H1 (cell line): ENCODE results near the gene CACNA1G. TPM values are rescaled to one million over a fixed set of nuclear protein-coding genes. Genes with fewer than 3 reads are reported as not detected.
A peak's percentile ranks its signal among the peaks of the same experiment; 100 is the strongest.

ENCODE experiments used
- CTCF ChIA-PET: fragments of 300-600 bp; sonication (Branson Sonifier 250); formaldehyde crosslinking; loops from one replicate; lab custom pipeline; 2021; ENCODE audit not compliant: partially characterized antibody; lab: Charles Lee
- POLR2A ChIA-PET: fragments of 300-600 bp; sonication (Branson Sonifier 250); formaldehyde crosslinking; loops from one replicate; lab custom pipeline; 2021; ENCODE audit warnings: inconsistent platforms; ENCODE audit not compliant: partially characterized antibody; lab: Charles Lee
- DNase-seq, 2 experiments: peaks; one replicate each; pipeline versions ENCODE4 v3.0.0 to v3.0.0-alpha.2; 2010 to 2022; ENCODE audit warnings: low spot score in 2 of 2, low read depth in 1 of 2, mixed read lengths in 1 of 2
- FAIRE-seq: peaks from 2 replicates; lab custom pipeline; 2011; peaks lifted over from hg19 to GRCh38; lab: Jason Lieb, UNC
- H2AFZ ChIP-seq: 2 replicates; pipeline ENCODE4 v1.8.1; 2012; ENCODE audit warnings: low read length, inconsistent platforms
- H2AK5ac ChIP-seq: 2 replicates; pipeline ENCODE4 v1.6.1; 2013; ENCODE audit warnings: low read depth, low read length
- H2BK120ac ChIP-seq: replicated peaks from 2 replicates; pipeline ENCODE3; 2013; ENCODE audit warnings: low read depth, low read length, inconsistent platforms
- H2BK12ac ChIP-seq: 2 replicates; pipeline ENCODE4 v1.6.1; 2013; ENCODE audit warnings: low read depth, low read length
- H2BK15ac ChIP-seq: 2 replicates; pipeline ENCODE4 v1.6.1; 2013; ENCODE audit warnings: low read length
- H2BK20ac ChIP-seq: 2 replicates; pipeline ENCODE4 v1.6.1; 2013; ENCODE audit warnings: low read length
- H2BK5ac ChIP-seq: 2 replicates; pipeline ENCODE4 v1.6.1; 2013; ENCODE audit warnings: low read depth, low read length
- H3K14ac ChIP-seq: 2 replicates; pipeline ENCODE4 v1.6.1; 2013; ENCODE audit warnings: inconsistent platforms; ENCODE audit not compliant: insufficient read length
- H3K18ac ChIP-seq: 2 replicates; pipeline ENCODE4 v1.6.1; 2013; ENCODE audit warnings: low read length; ENCODE audit errors: extremely low read depth
- H3K23ac ChIP-seq: 2 replicates; pipeline ENCODE4 v1.6.1; 2013; ENCODE audit warnings: inconsistent platforms; ENCODE audit not compliant: insufficient read length
- H3K23me2 ChIP-seq: 2 replicates; pipeline ENCODE4 v1.6.1; 2013; ENCODE audit warnings: low read depth, low read length
- H3K27ac ChIP-seq: 2 replicates; pipeline ENCODE4 v1.6.1; 2011; ENCODE audit warnings: low read depth, low read length, inconsistent platforms
- H3K27me3 ChIP-seq, 4 experiments: replicated peaks in 1 of 4; 1 replicate in 1 of 4; 2 replicates in 3 of 4; pipeline versions ENCODE4 v1.6.1 to v1.8.1; 2011 to 2013; ENCODE audit warnings: low read length in 3 of 4, mild to moderate bottlenecking in 3 of 4, inconsistent platforms in 2 of 4, mixed read lengths in 2 of 4, moderate library complexity in 1 of 4; ENCODE audit not compliant: control insufficient read depth in 3 of 4, insufficient read depth in 3 of 4; ENCODE audit errors: extremely low read depth in 1 of 4
- H3K36me3 ChIP-seq, 4 experiments: 2 replicates each; pipeline versions ENCODE4 v1.6.1 to v1.8.1; 2011 to 2013; ENCODE audit warnings: mild to moderate bottlenecking in 4 of 4, low read length in 3 of 4, moderate library complexity in 2 of 4, control low read depth in 1 of 4, inconsistent platforms in 1 of 4; ENCODE audit not compliant: insufficient read depth in 4 of 4, control insufficient read depth in 2 of 4
- H3K4ac ChIP-seq: replicated peaks from 2 replicates; pipeline ENCODE3; 2013; ENCODE audit warnings: low read length, low read depth, mixed read lengths, inconsistent platforms; ENCODE audit not compliant: insufficient read length
- H3K4me1 ChIP-seq, 4 experiments: replicated peaks in 1 of 4; 1 replicate in 1 of 4; 2 replicates in 3 of 4; pipeline versions ENCODE4 v1.6.1 to v1.8.1; 2011 to 2013; ENCODE audit warnings: low read length in 3 of 4, inconsistent platforms in 2 of 4, mixed read lengths in 1 of 4; ENCODE audit not compliant: insufficient read depth in 4 of 4, control insufficient read depth in 3 of 4
- H3K4me2 ChIP-seq, 2 experiments: 2 replicates each; pipeline versions ENCODE4 v1.6.1 to v1.8.1; 2011 to 2013; ENCODE audit warnings: low read depth in 2 of 2, low read length in 2 of 2, control low read depth in 1 of 2, inconsistent platforms in 1 of 2, mild to moderate bottlenecking in 1 of 2; ENCODE audit not compliant: insufficient read depth in 1 of 2
- H3K4me3 ChIP-seq, 4 experiments: fragments of 200-600, 300-600 bp in 1 of 4; sonication (generic), shearing (Covaris generic), sonication (Bioruptor Twin) in 1 of 4; 2 replicates each; pipeline versions ENCODE4 v1.5.1 to v1.8.1; 2011 to 2016; ENCODE audit warnings: low read length in 4 of 4, low read depth in 3 of 4, control low read depth in 2 of 4, inconsistent platforms in 2 of 4, mild to moderate bottlenecking in 2 of 4, mixed read lengths in 1 of 4, moderate library complexity in 1 of 4; ENCODE audit not compliant: insufficient read depth in 2 of 4; ENCODE audit errors: extremely low read depth in 1 of 4
- H3K56ac ChIP-seq: replicated peaks from 2 replicates; pipeline ENCODE3; 2013; ENCODE audit warnings: low read depth, mild to moderate bottlenecking, mixed read lengths, low read length, inconsistent platforms; ENCODE audit not compliant: insufficient read length
- H3K79me1 ChIP-seq: 2 replicates; pipeline ENCODE4 v1.6.1; 2013; ENCODE audit warnings: low read depth, low read length, control low read depth
- H3K79me2 ChIP-seq, 2 experiments: 2 replicates each; pipeline versions ENCODE4 v1.6.1 to v1.8.1; 2012 to 2013; ENCODE audit warnings: low read length in 2 of 2, mild to moderate bottlenecking in 2 of 2, inconsistent platforms in 1 of 2; ENCODE audit not compliant: insufficient read depth in 2 of 2, control insufficient read depth in 1 of 2
- H3K9ac ChIP-seq, 4 experiments: replicated peaks in 1 of 4; 1 replicate in 1 of 4; 2 replicates in 3 of 4; pipeline versions ENCODE4 v1.6.1 to v1.8.1; 2011 to 2013; ENCODE audit warnings: low read depth in 3 of 4, low read length in 3 of 4, control low read depth in 2 of 4, mild to moderate bottlenecking in 2 of 4, moderate library complexity in 2 of 4, inconsistent platforms in 1 of 4; ENCODE audit errors: extremely low read depth in 1 of 4
- H3K9me3 ChIP-seq, 2 experiments: 2 replicates each; pipeline versions ENCODE4 v1.6.1 to v1.8.1; 2012 to 2013; ENCODE audit warnings: mild to moderate bottlenecking in 2 of 2, moderate library complexity in 2 of 2, control low read depth in 1 of 2, inconsistent platforms in 1 of 2, low read depth in 1 of 2, low read length in 1 of 2, mixed read lengths in 1 of 2; ENCODE audit not compliant: insufficient read depth in 2 of 2
- H4K20me1 ChIP-seq, 2 experiments: replicated peaks in 1 of 2; 2 replicates each; pipeline versions ENCODE3 to v1.8.1; 2011 to 2013; ENCODE audit warnings: inconsistent platforms in 2 of 2, low read length in 2 of 2, mild to moderate bottlenecking in 1 of 2; ENCODE audit not compliant: insufficient read depth in 2 of 2, control insufficient read depth in 1 of 2
- H4K5ac ChIP-seq: 2 replicates; pipeline ENCODE4 v1.6.1; 2013; ENCODE audit warnings: low read length, low read depth, mixed read lengths, inconsistent platforms; ENCODE audit not compliant: insufficient read length
- H4K8ac ChIP-seq: 2 replicates; pipeline ENCODE4 v1.8.0; 2013; ENCODE audit warnings: mild to moderate bottlenecking, moderate library complexity, low read length, inconsistent platforms; ENCODE audit not compliant: insufficient read depth; ENCODE audit errors: extremely low read depth
- H4K91ac ChIP-seq: replicated peaks from 2 replicates; pipeline ENCODE3; 2013; ENCODE audit warnings: low read length, mixed read lengths, inconsistent platforms; ENCODE audit not compliant: insufficient read length
- CBX8 ChIP-seq: fragments of 300-800, 300-1000 bp; sonication (generic); IDR thresholded peaks from 2 replicates; pipeline ENCODE4 v1.7.1; 2016; ENCODE audit warnings: low read depth, low read length, borderline replicate concordance
- EGR1 ChIP-seq: IDR thresholded peaks from 2 replicates; pipeline ENCODE4 v1.6.1; 2011; ENCODE audit warnings: low read depth, low read length, borderline replicate concordance
- EP300 ChIP-seq, 2 experiments: IDR thresholded peaks; 1 replicate in 1 of 2; 2 replicates in 1 of 2; pipeline ENCODE4 v1.6.1; 2011 to 2012; ENCODE audit warnings: low read depth in 2 of 2, low read length in 2 of 2, mild to moderate bottlenecking in 2 of 2, borderline replicate concordance in 1 of 2, inconsistent platforms in 1 of 2, moderate library complexity in 1 of 2
- KDM5A ChIP-seq: fragments of 200-600 bp; IDR thresholded peaks from 2 replicates; pipeline ENCODE4 v1.7.1; 2012; ENCODE audit warnings: mild to moderate bottlenecking, low read length, inconsistent platforms, mixed read lengths
- NRF1 ChIP-seq: IDR thresholded peaks from 2 replicates; pipeline ENCODE4 v1.6.1; 2011; ENCODE audit warnings: mild to moderate bottlenecking, low read depth, low read length, improper control_type of control experiment
- POLR2A ChIP-seq, 2 experiments: IDR thresholded peaks; 1 replicate in 1 of 2; 2 replicates in 1 of 2; pipeline ENCODE4 v1.6.1; 2011; ENCODE audit warnings: low read depth in 2 of 2, low read length in 2 of 2, mild to moderate bottlenecking in 2 of 2; ENCODE audit errors: control extremely low read depth in 1 of 2
- RBBP5 ChIP-seq: IDR thresholded peaks from 2 replicates; pipeline ENCODE4 v1.7.1; 2012; ENCODE audit warnings: low read depth, mild to moderate bottlenecking, inconsistent platforms, low read length, moderate library complexity, borderline replicate concordance
- RFX5 ChIP-seq: IDR thresholded peaks from 2 replicates; pipeline ENCODE4 v1.6.1; 2011; ENCODE audit warnings: low read depth, low read length, improper control_type of control experiment, borderline replicate concordance
- SP1 ChIP-seq: IDR thresholded peaks from 2 replicates; pipeline ENCODE4 v1.6.1; 2011; ENCODE audit warnings: low read depth, low read length
- SP4 ChIP-seq: IDR thresholded peaks from 2 replicates; pipeline ENCODE4 v1.6.1; 2012; ENCODE audit warnings: low read length, inconsistent platforms
- TCF12 ChIP-seq: IDR thresholded peaks from 2 replicates; pipeline ENCODE4 v1.6.1; 2011; ENCODE audit warnings: low read depth, mild to moderate bottlenecking, low read length
- WGBS, 2 experiments: shearing (Covaris generic) in 1 of 2; methylation state at CpG; one replicate each; pipeline versions ENCODE4 v1.1.6 to v1.1.7; 2013 to 2015; ENCODE audit warnings: low lambda C conversion rate in 2 of 2, mixed read lengths in 2 of 2, inconsistent platforms in 1 of 2, low coverage in 1 of 2, missing lambda C conversion rate in 1 of 2; ENCODE audit not compliant: insufficient replicate concordance in 2 of 2, insufficient coverage in 1 of 2, insufficient read length in 1 of 2; ENCODE audit errors: extremely low coverage in 1 of 2, missing lambda C conversion rate in 1 of 2; 5-methylcytosine and 5-hydroxymethylcytosine counted together
- polyA plus RNA-seq, 7 experiments: library from polyadenylated mRNA; depleted of rRNA in 3 of 7; stranded (reverse) in 5 of 7; unstranded in 2 of 7; fragments of >200 nt in 5 of 7; fragments of 200-250 nt in 2 of 7; gene quantifications; 1 replicate in 5 of 7; 2 replicates in 1 of 7; 4 replicates in 1 of 7; pipeline versions ENCODE4 v1.2.1 to v1.2.3, GENCODE V29; 2011 to 2013; ENCODE audit warnings: missing spikeins in 2 of 7, mixed read lengths in 2 of 7
- total RNA-seq: library from RNA; stranded (reverse); fragmentation: NEBNext Ultra II Directional; extraction: Animal tissue kit (Norgen Biotek cat#: 25700); gene quantifications from 2 replicates; pipeline ENCODE4 v1.2.1, GENCODE V29; 2021
- TF ChIP-seq, protein P1 (sequence below): IDR thresholded peaks from 2 replicates; pipeline ENCODE4 v1.6.1; 2012; ENCODE audit warnings: low read length, inconsistent platforms

CACNA1G gene
- total and polyA plus RNA-seq, 2 of the 8 experiments (the other 6 are each of a cell fraction or from before 2014, with no cell fraction given), result 2.9 to 4.9 TPM

DNA sequence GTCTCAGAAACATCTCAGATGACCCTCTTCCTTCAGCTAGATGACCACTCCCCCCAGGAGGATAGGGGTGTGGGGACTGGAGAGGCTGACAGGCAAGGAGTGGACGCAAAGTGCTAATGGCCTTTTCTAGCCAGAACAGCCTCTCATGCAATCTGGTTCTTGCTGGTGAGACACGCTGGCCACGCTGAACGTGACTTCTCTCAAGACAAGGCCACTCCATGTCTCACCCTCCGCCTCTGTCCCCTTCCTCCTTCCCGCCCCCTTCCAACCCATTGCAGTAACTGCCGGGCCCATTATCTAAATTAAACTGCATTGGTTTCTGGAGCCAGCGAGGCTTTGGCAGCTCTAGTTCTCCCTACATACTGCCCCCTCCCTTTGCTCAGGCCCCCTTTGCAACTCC, 9.5 kb downstream of the CACNA1G start:
- DNase-seq, result no peak
- no peak overlapping the region for H4K91ac ChIP-seq
- no peak for FAIRE-seq
- no peak overlapping the region for H3K14ac ChIP-seq
- H3K4me3 ChIP-seq, result no peak overlapping the region
- no peak overlapping the region for H3K9ac ChIP-seq
- no peak overlapping the region for H3K23ac ChIP-seq
- no peak overlapping the region; the same call in 1 of the 2 replicates for H2BK20ac ChIP-seq
- H3K27ac ChIP-seq, result no peak overlapping the region
- H3K18ac ChIP-seq, result no peak overlapping the region
- no peaks in the 10 kb centered on the region for H3K79me2 ChIP-seq
- no peak overlapping the region for H3K4me2 ChIP-seq
- no peak overlapping the region for H2BK12ac ChIP-seq
- 87% methylated on average over 7 of the region's 8 CpGs; no CpG with 5 or more reads in 1 of the 2 experiments for WGBS, 2 experiments
- ChIA-PET CTCF (interaction anchor here (0.6 to 3.4 kb wide), 13 partner anchors 8 to 845 kb away, joined by 3 to 17 read pairs (median 5); no protein-coding TSS in a partner anchor), POLR2A (interaction anchor here (0.7 to 1.3 kb wide), 5 partner anchors 7 to 149 kb away, joined by 3 to 4 read pairs (median 3); no protein-coding TSS in a partner anchor)
- peaks cover 2 to 19% (median 16%) of the 10 kb centered on the region in 4 experiments for H3K27me3 ChIP-seq
- H3K4me1 ChIP-seq, result peaks cover 0 to 11% (median 7%) of the 10 kb centered on the region in 4 experiments; a peak in 6 of 7 replicates
- no peak overlapping the region for H2AFZ ChIP-seq
- no peak overlapping the region for H3K4ac ChIP-seq
- no peak overlapping the region for H2BK120ac ChIP-seq
- no peaks in the 10 kb centered on the region for H3K79me1 ChIP-seq
- H2BK15ac ChIP-seq, result 0 out of 2 replicates have a peak overlapping the region, but pooled peaks have one; percentile 29
- H3K9me3 ChIP-seq, result no peaks in the 10 kb centered on the region
- peaks cover 4% of the 10 kb centered on the region in 2 experiments for H4K20me1 ChIP-seq
- H2BK5ac ChIP-seq, result no peak overlapping the region
- peak overlapping the region; percentile 39; the same call in 1 of the 2 replicates for H2AK5ac ChIP-seq
- H3K56ac ChIP-seq, result no peak overlapping the region
- peaks cover 3% of the 10 kb centered on the region; the same call in 1 of the 2 replicates for H3K23me2 ChIP-seq
- H4K5ac ChIP-seq, result no peak overlapping the region
- H4K8ac ChIP-seq, result peak overlapping the region; percentile 30; the same call in 1 of the 2 replicates
- no peaks in the 10 kb centered on the region for H3K36me3 ChIP-seq
- no peak for TF ChIP-seq EGR1
- TF ChIP-seq EP300 (IDR thresholded peaks at IDR 0.05; ENCODE audit: borderline replicate concordance in 1 of 2, low read depth in 2 of 2, low read length in 2 of 2), result no peak
- no peak for TF ChIP-seq SP1
- TF ChIP-seq SP4, result no peak
- no peak for TF ChIP-seq CBX8
- TF ChIP-seq NRF1, result no peak
- TF ChIP-seq KDM5A, result no peak
- TF ChIP-seq RBBP5, result no peak
- TF ChIP-seq, protein P1, sequence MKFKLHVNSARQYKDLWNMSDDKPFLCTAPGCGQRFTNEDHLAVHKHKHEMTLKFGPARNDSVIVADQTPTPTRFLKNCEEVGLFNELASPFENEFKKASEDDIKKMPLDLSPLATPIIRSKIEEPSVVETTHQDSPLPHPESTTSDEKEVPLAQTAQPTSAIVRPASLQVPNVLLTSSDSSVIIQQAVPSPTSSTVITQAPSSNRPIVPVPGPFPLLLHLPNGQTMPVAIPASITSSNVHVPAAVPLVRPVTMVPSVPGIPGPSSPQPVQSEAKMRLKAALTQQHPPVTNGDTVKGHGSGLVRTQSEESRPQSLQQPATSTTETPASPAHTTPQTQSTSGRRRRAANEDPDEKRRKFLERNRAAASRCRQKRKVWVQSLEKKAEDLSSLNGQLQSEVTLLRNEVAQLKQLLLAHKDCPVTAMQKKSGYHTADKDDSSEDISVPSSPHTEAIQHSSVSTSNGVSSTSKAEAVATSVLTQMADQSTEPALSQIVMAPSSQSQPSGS, result no peak
- TF ChIP-seq POLR2A (IDR thresholded peaks at IDR 0.05; ENCODE audit: control extremely low read depth in 1 of 2, low read depth in 2 of 2, low read length in 2 of 2), result no peak
- TF ChIP-seq TCF12, result no peak
- no peak for TF ChIP-seq RFX5
